HepG2 (cell line): ENCODE results near the gene KIAA0232. TPM values are rescaled to one million over a fixed set of nuclear protein-coding genes. Genes with fewer than 3 reads are reported as not detected.

Source experiments
- ATAC-seq: fragments of 200-7000 bp; cut with Tn5 transposase; 3 replicates; pipeline ENCODE4 v1.9.1; 2020; ENCODE audit warnings: mild to moderate bottlenecking, moderate library complexity
- BruUV-seq: library from RNA; stranded (reverse); fragments of 400-500 nt; replicated peaks from 2 replicates; lab custom pipeline; 2021; lab: Mats Ljungman, UMichigan
- CTCF ChIA-PET: fragments of 300-600 bp; formaldehyde crosslinking; extraction: SDS; loops from one replicate; lab custom pipeline; 2021; ENCODE audit warnings: low total read pairs, inconsistent platforms, low intra/inter-chr PET ratio; lab: Yijun Ruan, JAX
- POLR2A ChIA-PET: fragments of 350-600 bp; sonication (Branson Sonifier 250); formaldehyde crosslinking; loops from one replicate; lab custom pipeline; 2020; ENCODE audit warnings: antibody characterized with exemption, inconsistent platforms; lab: Yijun Ruan, JAX
- DNase-seq: peaks from one replicate; pipeline ENCODE4 v3.0.0-alpha.2; 2015; ENCODE audit warnings: low spot score
- FAIRE-seq: peaks from 3 replicates; lab custom pipeline; 2011; peaks lifted over from hg19 to GRCh38; lab: Jason Lieb, UNC
- H2AFZ ChIP-seq: one replicate; pipeline ENCODE4 v1.6.1; 2011; ENCODE audit warnings: low read length, inconsistent platforms
- H3K27ac ChIP-seq: fragments of 300-600 bp; 3 replicates; pipeline ENCODE4 v1.8.0; 2011; ENCODE audit warnings: mixed run types, mild to moderate bottlenecking, mixed read lengths, low read length, inconsistent platforms; ENCODE audit not compliant: insufficient read depth; ENCODE audit errors: extremely low read length
- H3K27me3 ChIP-seq, 2 experiments: fragments of 200-600 bp in 1 of 2; 2 replicates in 1 of 2; 3 replicates in 1 of 2; pipeline versions ENCODE4 v1.6.0 to v1.8.0; 2011; ENCODE audit warnings: low read length in 2 of 2, mild to moderate bottlenecking in 2 of 2, moderate library complexity in 2 of 2, inconsistent platforms in 1 of 2; ENCODE audit not compliant: insufficient read depth in 2 of 2, control insufficient read depth in 1 of 2
- H3K36me3 ChIP-seq, 2 experiments: fragments of 200-600 bp in 1 of 2; replicated peaks in 1 of 2; 2 replicates in 1 of 2; 3 replicates in 1 of 2; pipeline versions ENCODE4 v1.5.1 to v1.8.0; 2011; ENCODE audit warnings: low read length in 2 of 2, inconsistent platforms in 1 of 2; ENCODE audit not compliant: insufficient read depth in 2 of 2, control insufficient read depth in 1 of 2
- H3K4me1 ChIP-seq: 2 replicates; pipeline ENCODE4 v1.5.1; 2012; ENCODE audit warnings: low read length, inconsistent platforms; ENCODE audit not compliant: insufficient read depth
- H3K4me2 ChIP-seq: 2 replicates; pipeline ENCODE4 v1.6.0; 2011; ENCODE audit warnings: low read depth, low read length, inconsistent platforms
- H3K4me3 ChIP-seq, 3 experiments: fragments of 200-600 bp in 1 of 3; sonication (generic), shearing (Covaris generic) in 1 of 3; replicated peaks in 1 of 3; 2 replicates each; pipeline ENCODE4 v1.5.1; 2011 to 2016; ENCODE audit warnings: low read length in 3 of 3, inconsistent platforms in 2 of 3, low read depth in 2 of 3, mild to moderate bottlenecking in 2 of 3, control low read depth in 1 of 3, mixed read lengths in 1 of 3; ENCODE audit not compliant: insufficient read depth in 1 of 3
- H3K79me2 ChIP-seq: one replicate; pipeline ENCODE4 v1.6.1; 2011; ENCODE audit warnings: low read length, inconsistent platforms; ENCODE audit not compliant: insufficient read depth
- H3K9ac ChIP-seq: 2 replicates; pipeline ENCODE4 v1.6.0; 2011; ENCODE audit warnings: mild to moderate bottlenecking, low read depth, low read length, inconsistent platforms; ENCODE audit not compliant: insufficient read depth
- H3K9me3 ChIP-seq: 2 replicates; pipeline ENCODE4 v1.5.1; 2012; ENCODE audit warnings: mild to moderate bottlenecking, low read length
- H4K20me1 ChIP-seq: 2 replicates; pipeline ENCODE4 v1.6.0; 2011; ENCODE audit warnings: inconsistent platforms, mild to moderate bottlenecking, low read length, moderate library complexity; ENCODE audit not compliant: insufficient read depth
- IRF2 ChIP-seq: IDR thresholded peaks from 2 replicates; pipeline ENCODE4 v1.6.1; 2018; ENCODE audit warnings: missing genetic modification reagents, missing compliant biosample characterization
- JUND ChIP-seq: sonication (generic); formaldehyde crosslinking; IDR thresholded peaks from 2 replicates; pipeline ENCODE4 v1.8.0; 2022; ENCODE audit warnings: mild to moderate bottlenecking, missing genetic modification reagents
- KLF11 ChIP-seq: IDR thresholded peaks from 2 replicates; pipeline ENCODE4 v1.6.1; 2016; ENCODE audit warnings: missing compliant biosample characterization
- NCOA2 ChIP-seq: sonication (generic); formaldehyde crosslinking; IDR thresholded peaks from 2 replicates; pipeline ENCODE4 v1.8.0; 2022; ENCODE audit warnings: inconsistent platforms
- RBM39 ChIP-seq: fragments of 200-400 bp; formaldehyde crosslinking; IDR thresholded peaks from one replicate; pipeline ENCODE4 v1.6.1; 2018; ENCODE audit warnings: antibody characterized with exemption, mild to moderate bottlenecking, low read depth, low read length; ENCODE audit not compliant: poor library complexity, severe bottlenecking
- SOX5 ChIP-seq: IDR thresholded peaks from 2 replicates; pipeline ENCODE4 v1.6.1; 2016; ENCODE audit warnings: borderline replicate concordance
- SP5 ChIP-seq: IDR thresholded peaks from 2 replicates; pipeline ENCODE4 v1.6.1; 2016; ENCODE audit warnings: low read depth, borderline replicate concordance
- SYNCRIP ChIP-seq: fragments of 200-400 bp; formaldehyde crosslinking; IDR thresholded peaks from 2 replicates; pipeline ENCODE4 v1.6.1; 2018; ENCODE audit warnings: mild to moderate bottlenecking, low read depth, low read length; ENCODE audit not compliant: insufficient read depth
- ZNF296 ChIP-seq: sonication (generic); formaldehyde crosslinking; conservative IDR thresholded peaks from 2 replicates; pipeline ENCODE4 v1.5.0; 2020; ENCODE audit warnings: mild to moderate bottlenecking, missing genetic modification reagents
- ZNF350 ChIP-seq: sonication (generic); formaldehyde crosslinking; IDR thresholded peaks from 2 replicates; pipeline ENCODE4 v1.4.0; 2020; ENCODE audit warnings: mild to moderate bottlenecking, low read depth, missing genetic modification reagents, borderline replicate concordance
- ZNF367 ChIP-seq: sonication (generic); formaldehyde crosslinking; IDR thresholded peaks from 2 replicates; pipeline ENCODE4 v1.4.0; 2020; ENCODE audit warnings: missing genetic modification reagents, borderline replicate concordance
- ZNF432 ChIP-seq: sonication (generic); formaldehyde crosslinking; IDR thresholded peaks from 2 replicates; pipeline ENCODE4 v1.5.0; 2020; ENCODE audit warnings: missing genetic modification reagents, mild to moderate bottlenecking, borderline replicate concordance
- ZNF557 ChIP-seq: sonication (generic); formaldehyde crosslinking; IDR thresholded peaks from 2 replicates; pipeline ENCODE4 v1.4.0; 2020; ENCODE audit warnings: missing genetic modification reagents
- ZNF724P ChIP-seq: sonication (generic); formaldehyde crosslinking; IDR thresholded peaks from 2 replicates; pipeline ENCODE4 v1.8.0; 2022; ENCODE audit warnings: missing genetic modification reagents, borderline replicate concordance
- ZSCAN12 ChIP-seq: sonication (generic); formaldehyde crosslinking; IDR thresholded peaks from 2 replicates; pipeline ENCODE4 v1.9.0; 2021; ENCODE audit warnings: mild to moderate bottlenecking, missing genetic modification reagents
- WGBS: methylation state at CpG from one replicate; pipeline ENCODE4 v1.1.6; 2017; ENCODE audit warnings: low lambda C conversion rate; 5-methylcytosine and 5-hydroxymethylcytosine counted together
- in situ Hi-C: cut with HindIII; loops from 2 replicates; pipeline ENCODE4 v1.10.0; 2017; ENCODE audit warnings: low pct_unique_long_range_greater_than_20kb; ENCODE audit not compliant: extremely low pct_ligation_motif_present
- intact Hi-C: fragments of 100-400 bp; cut with micrococcal nuclease; formaldehyde crosslinking; loops from one replicate; pipeline ENCODE4 v1.10.0; 2022; ENCODE audit not compliant: unreplicated experiment
- polyA plus RNA-seq, 8 experiments: library from polyadenylated mRNA; depleted of rRNA in 3 of 8; stranded (reverse) in 7 of 8; unstranded in 1 of 8; fragments of >200 nt; fragmentation: Illumina TruSeq in 4 of 8; extraction: Trizol in 4 of 8; gene quantifications; 2 replicates each; pipeline versions ENCODE4 v1.2.1 to v1.2.3, GENCODE V29; 2011 to 2016; ENCODE audit warnings: low read depth in 4 of 8, missing spikeins in 1 of 8, mixed read lengths in 1 of 8; ENCODE audit not compliant: insufficient read depth in 1 of 8
- total RNA-seq, 5 experiments: library from RNA; depleted of rRNA; stranded (reverse); fragments of >200 nt; fragmentation: Illumina TruSeq; extraction: Trizol; gene quantifications; 2 replicates each; pipeline ENCODE4 v1.2.3, GENCODE V29; 2016; ENCODE audit warnings: low read depth in 1 of 5
- TF ChIP-seq, protein P1 (sequence below): sonication (generic); formaldehyde crosslinking; IDR thresholded peaks from 2 replicates; pipeline ENCODE4 v1.5.0; 2020; ENCODE audit warnings: mild to moderate bottlenecking, missing genetic modification reagents
- TF ChIP-seq, protein P2 (sequence below): sonication (generic); formaldehyde crosslinking; IDR thresholded peaks from 2 replicates; pipeline ENCODE4 v1.4.0; 2020; ENCODE audit warnings: missing genetic modification reagents, borderline replicate concordance

Gene KIAA0232
- total and polyA plus RNA-seq, 2 of the 13 experiments (the other 11 are each of a cell fraction or from before 2014, with no cell fraction given) = 7.8 to 17.1 TPM

DNA sequence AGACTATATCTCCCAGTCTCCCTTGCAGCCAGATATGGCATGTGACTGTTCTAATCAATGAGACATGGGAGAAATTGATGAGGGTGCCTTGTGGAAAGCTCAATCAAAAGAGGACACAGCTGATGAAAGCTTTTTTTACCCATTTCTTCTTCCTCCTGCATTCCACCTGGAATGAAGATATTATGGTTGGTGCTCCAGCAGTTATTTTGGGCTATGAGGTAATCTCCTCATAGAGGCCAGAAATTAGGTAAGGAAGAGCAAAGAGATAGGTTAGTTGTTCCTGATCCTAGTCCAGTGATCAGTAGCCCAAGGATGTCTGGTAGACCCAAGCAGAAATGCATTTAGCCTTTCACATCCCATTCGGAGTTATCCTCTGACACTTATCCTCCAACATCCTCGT is 16.8 kb upstream of the KIAA0232 start:
- CTCF ChIA-PET = no interaction called here
- H3K9ac ChIP-seq = no peak overlapping the region
- POLR2A ChIA-PET = no interaction called here

DNA sequence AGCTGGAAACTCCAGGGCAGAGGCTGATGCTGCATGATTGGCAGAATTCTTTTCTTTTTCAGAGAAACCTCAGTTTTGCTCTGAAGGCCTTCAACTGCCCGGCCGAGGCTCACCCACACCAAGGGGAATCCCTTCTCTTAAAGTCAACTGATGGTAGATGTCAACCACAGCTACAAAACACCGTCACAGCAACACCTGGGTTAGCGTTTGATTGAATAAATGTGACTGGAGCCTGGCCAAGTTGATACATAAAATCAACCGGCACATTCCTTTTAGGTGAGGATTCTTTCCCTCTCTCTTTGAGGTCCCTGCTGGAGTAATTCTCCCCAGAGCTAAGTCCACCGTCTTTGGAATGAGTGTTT is 15.2 kb upstream of the KIAA0232 start:
- intact Hi-C loops (no loop called here), in situ Hi-C loops (no loop called here)
- H4K20me1 ChIP-seq = no peaks in the 10 kb centered on the region
- peak overlapping the region; percentile 34 to 62 (median 46); a peak in 5 of 6 replicates for H3K4me3 ChIP-seq
- no peaks in the 10 kb centered on the region for H3K79me2 ChIP-seq
- ATAC-seq (no peak), DNase-seq (no peak), FAIRE-seq (no peak)
- no peaks in the 10 kb centered on the region for H3K9me3 ChIP-seq
- no peak overlapping the region for H3K27ac ChIP-seq
- POLR2A ChIA-PET = interaction anchor here (1.0 to 9.3 kb wide), 20 partner anchors 8 to 162 kb away, joined by 3 to 207 read pairs (median 8); partner anchors contain the start of genes MRFAP1L1 and S100P
- no peaks in the 10 kb centered on the region for H3K27me3 ChIP-seq
- H3K4me2 ChIP-seq = peak overlapping the region; percentile 91
- H3K9ac ChIP-seq = peak overlapping the region; percentile 47
- no peak overlapping the region for H2AFZ ChIP-seq
- H3K36me3 ChIP-seq = no peaks in the 10 kb centered on the region
- H3K4me1 ChIP-seq = peaks cover 76% of the 10 kb centered on the region
- TSS peak; percentile 80 for BruUV-seq
- CTCF ChIA-PET = no interaction called here
- WGBS = 24% methylated on average over 6 of the region's 6 CpGs
- TF ChIP-seq KLF11 (CRISPR knock-in tag) (no peak), ZNF432 (CRISPR knock-in tag) (0 out of 2 replicates have a peak, but pooled peaks have one; percentile 39), IRF2 (CRISPR knock-in tag) (0 out of 2 replicates have a peak, but pooled peaks have one; percentile 4), ZNF296 (CRISPR knock-in tag) (0 out of 2 replicates have a peak, but pooled peaks have one; percentile 15), ZNF350 (CRISPR knock-in tag) (0 out of 2 replicates have a peak, but pooled peaks have one; percentile 12), ZNF557 (CRISPR knock-in tag) (no peak), NCOA2 (CRISPR knock-in tag) (0 out of 2 replicates have a peak, but pooled peaks have one; percentile 3), SP5 (CRISPR knock-in tag) (no peak)
- TF ChIP-seq, protein P1, sequence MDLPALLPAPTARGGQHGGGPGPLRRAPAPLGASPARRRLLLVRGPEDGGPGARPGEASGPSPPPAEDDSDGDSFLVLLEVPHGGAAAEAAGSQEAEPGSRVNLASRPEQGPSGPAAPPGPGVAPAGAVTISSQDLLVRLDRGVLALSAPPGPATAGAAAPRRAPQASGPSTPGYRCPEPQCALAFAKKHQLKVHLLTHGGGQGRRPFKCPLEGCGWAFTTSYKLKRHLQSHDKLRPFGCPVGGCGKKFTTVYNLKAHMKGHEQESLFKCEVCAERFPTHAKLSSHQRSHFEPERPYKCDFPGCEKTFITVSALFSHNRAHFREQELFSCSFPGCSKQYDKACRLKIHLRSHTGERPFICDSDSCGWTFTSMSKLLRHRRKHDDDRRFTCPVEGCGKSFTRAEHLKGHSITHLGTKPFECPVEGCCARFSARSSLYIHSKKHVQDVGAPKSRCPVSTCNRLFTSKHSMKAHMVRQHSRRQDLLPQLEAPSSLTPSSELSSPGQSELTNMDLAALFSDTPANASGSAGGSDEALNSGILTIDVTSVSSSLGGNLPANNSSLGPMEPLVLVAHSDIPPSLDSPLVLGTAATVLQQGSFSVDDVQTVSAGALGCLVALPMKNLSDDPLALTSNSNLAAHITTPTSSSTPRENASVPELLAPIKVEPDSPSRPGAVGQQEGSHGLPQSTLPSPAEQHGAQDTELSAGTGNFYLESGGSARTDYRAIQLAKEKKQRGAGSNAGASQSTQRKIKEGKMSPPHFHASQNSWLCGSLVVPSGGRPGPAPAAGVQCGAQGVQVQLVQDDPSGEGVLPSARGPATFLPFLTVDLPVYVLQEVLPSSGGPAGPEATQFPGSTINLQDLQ = 0 out of 2 replicates have a peak, but pooled peaks have one; percentile 33
- TF ChIP-seq, protein P2, sequence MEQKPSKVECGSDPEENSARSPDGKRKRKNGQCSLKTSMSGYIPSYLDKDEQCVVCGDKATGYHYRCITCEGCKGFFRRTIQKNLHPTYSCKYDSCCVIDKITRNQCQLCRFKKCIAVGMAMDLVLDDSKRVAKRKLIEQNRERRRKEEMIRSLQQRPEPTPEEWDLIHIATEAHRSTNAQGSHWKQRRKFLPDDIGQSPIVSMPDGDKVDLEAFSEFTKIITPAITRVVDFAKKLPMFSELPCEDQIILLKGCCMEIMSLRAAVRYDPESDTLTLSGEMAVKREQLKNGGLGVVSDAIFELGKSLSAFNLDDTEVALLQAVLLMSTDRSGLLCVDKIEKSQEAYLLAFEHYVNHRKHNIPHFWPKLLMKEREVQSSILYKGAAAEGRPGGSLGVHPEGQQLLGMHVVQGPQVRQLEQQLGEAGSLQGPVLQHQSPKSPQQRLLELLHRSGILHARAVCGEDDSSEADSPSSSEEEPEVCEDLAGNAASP (CRISPR knock-in tag) = 0 out of 2 replicates have a peak, but pooled peaks have one; percentile 5

More for the DNA sequence above, 16.8 kb upstream of the KIAA0232 start:
- no TSS peak for BruUV-seq
- Histone ChIP-seq H3K9me3 (no peaks in the 10 kb centered on the region), H3K27ac (no peak overlapping the region), H3K4me1 (peaks cover 76% of the 10 kb centered on the region), H3K4me2 (no peak overlapping the region)
- intact Hi-C loops (no loop called here), in situ Hi-C loops (no loop called here)
- FAIRE-seq = no peak
- WGBS = 81% methylated on average over 2 of the region's 2 CpGs
- no peak for TF ChIP-seq ZSCAN12 (CRISPR knock-in tag)
- no peak for TF ChIP-seq JUND
- TF ChIP-seq RBM39 = no peak
- TF ChIP-seq ZNF724P (CRISPR knock-in tag) = no peak
- no peak for TF ChIP-seq SOX5 (CRISPR knock-in tag)
- TF ChIP-seq SYNCRIP = no peak
- no peak for TF ChIP-seq ZNF367 (CRISPR knock-in tag)
- TF ChIP-seq, all 625 proteins: peak for 0
- Histone ChIP-seq H3K27me3 (no peaks in the 10 kb centered on the region), H3K36me3 (no peaks in the 10 kb centered on the region), H3K4me3 (no peak overlapping the region), H2AFZ (no peak overlapping the region), H3K79me2 (no peaks in the 10 kb centered on the region), H4K20me1 (no peaks in the 10 kb centered on the region)
- ATAC-seq (no peak), DNase-seq (no peak)
